Stimulated activated CD8-positive, alpha-beta memory T cell treated with anti-CD3 and anti-CD28 coated beads, Interleukin-2, amount 100 ng/mL, for 48 hours (primary cell): ENCODE results near the gene KRT77.

ENCODE experiments used
- DNase-seq, 2 donors: peaks; one replicate each; pipeline ENCODE4 v3.0.0-alpha.2; 2020; ENCODE audit warnings: low read depth in 2 of 2

KRT77 gene

GRCh38 chr12:52656616-52657015, 46.7 kb downstream of the KRT77 start:
- DNase-seq, result no peak

- DNase-seq, result no peak
Measured at GRCh38 chr12:52655720-52656124, 47.6 kb downstream of the KRT77 start.

- no peak for DNase-seq
Measured at GRCh38 chr12:52655251-52655650, 48.1 kb downstream of the KRT77 start.

GRCh38 chr12:52651726-52652261, 51.5 kb downstream of the KRT77 start, which contains the start of gene KRT2:
KRT2 (minus strand) TSS chr12:52652211; CDS start chr12:52652142, 69 bp downstream.
- no peak for DNase-seq

GRCh38 chr12:52650520-52651081, 52.7 kb downstream of the KRT77 start:
- no peak for DNase-seq

GRCh38 chr12:52649066-52649465, 54.3 kb downstream of the KRT77 start:
- DNase-seq, result no peak

- no peak for DNase-seq
Measured at GRCh38 chr12:52648012-52648550, 55.2 kb downstream of the KRT77 start.

- DNase-seq, result no peak
Measured at GRCh38 chr12:52647601-52648000, 55.7 kb downstream of the KRT77 start.

- no peak for DNase-seq
Measured at GRCh38 chr12:52646613-52647012, 56.7 kb downstream of the KRT77 start.

GRCh38 chr12:52645982-52646381, 57.3 kb downstream of the KRT77 start:
- DNase-seq, result no peak

GRCh38 chr12:52645120-52645761, 58.1 kb downstream of the KRT77 start:
- DNase-seq, result no peak

GRCh38 chr12:52644078-52644415, 59.3 kb downstream of the KRT77 start:
- DNase-seq, result no peak

GRCh38 chr12:52643233-52644077, 59.9 kb downstream of the KRT77 start:
- DNase-seq, result no peak

GRCh38 chr12:52641468-52641867, 61.9 kb downstream of the KRT77 start:
- DNase-seq, result no peak
